ENCODE results near the gene GOSR2. TPM values are rescaled to one million over a fixed set of nuclear protein-coding genes. Genes with fewer than 3 reads are reported as not detected.

GOSR2 gene
- total and polyA plus RNA-seq, 2 donors (not counting 1 experiment from before 2014, with no cell fraction given): 49.5 to 72.8 TPM

DNA sequence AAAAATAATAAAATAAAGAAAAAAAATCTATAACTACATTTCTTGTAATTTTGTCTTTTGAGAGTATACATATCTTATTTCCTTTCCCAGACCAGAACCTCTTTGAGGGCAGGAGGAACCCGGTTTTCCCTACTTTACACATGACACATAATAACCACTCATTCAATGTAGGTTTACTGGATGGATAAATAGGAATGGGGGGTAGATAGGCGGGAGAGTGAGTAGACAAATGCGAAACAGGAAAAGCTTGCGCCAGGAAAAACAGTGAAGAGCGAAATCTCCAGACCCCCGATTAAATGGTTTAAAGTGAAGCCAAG lies 515 bp upstream of the GOSR2 start:
- DNase-seq (ENCODE audit: low read depth in 2 of 2): no peak
- Histone ChIP-seq H3K27me3 (ENCODE audit: control insufficient read depth, insufficient read depth, low read length) (no peaks in the 10 kb centered on the region), H3K4me1 (ENCODE audit: control insufficient read depth, extremely low read depth, insufficient read depth, low read length) (peaks cover 2% of the 10 kb centered on the region), H3K4me3 (replicated peaks in 1 of 4; ENCODE audit: control extremely low read depth in 1 of 4, insufficient read depth in 1 of 4, low read depth in 3 of 4, low read length in 4 of 4) (peak overlapping the region; percentile 68 to 99 (median 86)), H3K4me2 (ENCODE audit: extremely low read depth, insufficient read depth, low read length) (peak overlapping the region; percentile 85), H3K27ac (ENCODE audit: insufficient read depth, low read length) (peak overlapping the region; percentile 95), H3K9ac (ENCODE audit: insufficient read depth, low read length) (peak overlapping the region; percentile 98), H2AFZ (ENCODE audit: low read length) (peak overlapping the region; percentile 100), H3K79me2 (ENCODE audit: control insufficient read depth, insufficient read depth, low read length) (peaks cover 45% of the 10 kb centered on the region), H3K36me3 (ENCODE audit: control insufficient read depth, insufficient read depth, low read length) (no peaks in the 10 kb centered on the region), H3K9me3 (ENCODE audit: control insufficient read depth, insufficient read depth, low read depth, low read length) (no peaks in the 10 kb centered on the region), H4K20me1 (ENCODE audit: control insufficient read depth, extremely low read depth, insufficient read depth, low read length) (no peaks in the 10 kb centered on the region)
- TF ChIP-seq, protein P1, sequence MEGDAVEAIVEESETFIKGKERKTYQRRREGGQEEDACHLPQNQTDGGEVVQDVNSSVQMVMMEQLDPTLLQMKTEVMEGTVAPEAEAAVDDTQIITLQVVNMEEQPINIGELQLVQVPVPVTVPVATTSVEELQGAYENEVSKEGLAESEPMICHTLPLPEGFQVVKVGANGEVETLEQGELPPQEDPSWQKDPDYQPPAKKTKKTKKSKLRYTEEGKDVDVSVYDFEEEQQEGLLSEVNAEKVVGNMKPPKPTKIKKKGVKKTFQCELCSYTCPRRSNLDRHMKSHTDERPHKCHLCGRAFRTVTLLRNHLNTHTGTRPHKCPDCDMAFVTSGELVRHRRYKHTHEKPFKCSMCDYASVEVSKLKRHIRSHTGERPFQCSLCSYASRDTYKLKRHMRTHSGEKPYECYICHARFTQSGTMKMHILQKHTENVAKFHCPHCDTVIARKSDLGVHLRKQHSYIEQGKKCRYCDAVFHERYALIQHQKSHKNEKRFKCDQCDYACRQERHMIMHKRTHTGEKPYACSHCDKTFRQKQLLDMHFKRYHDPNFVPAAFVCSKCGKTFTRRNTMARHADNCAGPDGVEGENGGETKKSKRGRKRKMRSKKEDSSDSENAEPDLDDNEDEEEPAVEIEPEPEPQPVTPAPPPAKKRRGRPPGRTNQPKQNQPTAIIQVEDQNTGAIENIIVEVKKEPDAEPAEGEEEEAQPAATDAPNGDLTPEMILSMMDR (conservative IDR thresholded peaks at IDR 0.05 in 1 of 2, IDR thresholded peaks at IDR 0.05 in 1 of 2; ENCODE audit: low read depth in 1 of 2, low read length in 2 of 2): no peak
- TF ChIP-seq EZH2 (IDR thresholded peaks at IDR 0.05; ENCODE audit: low read length, missing control alignments): no peak

- H3K27ac ChIP-seq (ENCODE audit: insufficient read depth, low read length): no peak overlapping the region
- no peak overlapping the region for H3K4me3 ChIP-seq (replicated peaks in 1 of 4; ENCODE audit: control extremely low read depth in 1 of 4, insufficient read depth in 1 of 4, low read depth in 3 of 4, low read length in 4 of 4)
- H3K4me1 ChIP-seq (ENCODE audit: control insufficient read depth, extremely low read depth, insufficient read depth, low read length): peaks cover 2% of the 10 kb centered on the region
- H3K27me3 ChIP-seq (ENCODE audit: control insufficient read depth, insufficient read depth, low read length): no peaks in the 10 kb centered on the region
- H3K4me2 ChIP-seq (ENCODE audit: extremely low read depth, insufficient read depth, low read length): no peak overlapping the region
- peaks cover 2% of the 10 kb centered on the region for H4K20me1 ChIP-seq (ENCODE audit: control insufficient read depth, extremely low read depth, insufficient read depth, low read length)
- H2AFZ ChIP-seq (ENCODE audit: low read length): no peak overlapping the region
- TF ChIP-seq EZH2 (IDR thresholded peaks at IDR 0.05; ENCODE audit: low read length, missing control alignments): no peak
- TF ChIP-seq, protein P1 (conservative IDR thresholded peaks at IDR 0.05 in 1 of 2, IDR thresholded peaks at IDR 0.05 in 1 of 2; ENCODE audit: low read depth in 1 of 2, low read length in 2 of 2): no peak
- H3K9me3 ChIP-seq (ENCODE audit: control insufficient read depth, insufficient read depth, low read depth, low read length): no peaks in the 10 kb centered on the region
- H3K9ac ChIP-seq (ENCODE audit: insufficient read depth, low read length): no peak overlapping the region
- no peaks in the 10 kb centered on the region for H3K36me3 ChIP-seq (ENCODE audit: control insufficient read depth, insufficient read depth, low read length)
- peaks cover 67% of the 10 kb centered on the region for H3K79me2 ChIP-seq (ENCODE audit: control insufficient read depth, insufficient read depth, low read length)
- DNase-seq (ENCODE audit: low read depth in 2 of 2): no peak
Measured at GRCh38 chr17:46925185-46925868, 2.4 kb downstream of the GOSR2 start.

DNA sequence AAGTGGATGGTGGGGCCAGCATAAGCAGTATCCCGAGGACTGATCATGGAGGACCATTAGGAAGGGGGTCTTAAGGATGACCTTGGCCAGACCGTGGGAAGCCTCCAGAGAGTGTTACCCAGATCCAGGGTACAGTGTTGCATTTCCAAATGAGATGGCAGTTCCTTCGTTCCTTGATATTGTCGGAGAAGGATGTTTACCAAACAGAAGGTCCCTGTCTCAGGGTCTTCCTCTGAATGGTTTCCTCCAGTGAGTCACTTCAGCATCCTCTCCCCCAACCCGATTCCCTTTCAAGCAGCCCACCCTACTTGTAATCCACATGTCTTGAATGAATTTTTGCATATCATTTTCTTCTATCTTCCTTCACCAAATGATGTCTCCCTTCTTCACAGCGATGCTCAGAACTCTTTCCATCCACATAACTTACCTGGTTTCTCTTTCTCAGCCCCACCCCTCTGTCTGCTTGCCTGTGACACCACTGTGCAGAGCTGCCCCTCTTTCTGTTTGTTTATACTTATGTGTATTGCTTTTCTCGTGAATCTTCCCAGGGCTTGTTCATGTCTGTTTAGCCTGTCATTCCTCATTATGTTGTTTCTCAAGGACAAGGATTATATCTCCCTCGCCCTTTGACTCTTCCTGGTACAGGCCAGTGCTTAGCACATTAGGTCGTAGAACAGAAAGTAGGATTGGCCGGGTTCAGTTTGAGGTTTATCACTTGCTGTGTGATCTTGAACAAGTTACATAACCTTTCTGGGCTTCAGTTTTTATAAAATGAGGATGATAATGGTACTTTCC lies 5.7 kb downstream of the GOSR2 start:
- Histone ChIP-seq H4K20me1 (ENCODE audit: control insufficient read depth, extremely low read depth, insufficient read depth, low read length) (peaks cover 2% of the 10 kb centered on the region), H3K4me1 (ENCODE audit: control insufficient read depth, extremely low read depth, insufficient read depth, low read length) (peaks cover 2% of the 10 kb centered on the region), H3K79me2 (ENCODE audit: control insufficient read depth, insufficient read depth, low read length) (peaks cover 60% of the 10 kb centered on the region), H3K9ac (ENCODE audit: insufficient read depth, low read length) (no peak overlapping the region), H2AFZ (ENCODE audit: low read length) (no peak overlapping the region), H3K27me3 (ENCODE audit: control insufficient read depth, insufficient read depth, low read length) (no peaks in the 10 kb centered on the region), H3K36me3 (ENCODE audit: control insufficient read depth, insufficient read depth, low read length) (peaks cover 8% of the 10 kb centered on the region), H3K27ac (ENCODE audit: insufficient read depth, low read length) (no peak overlapping the region), H3K4me2 (ENCODE audit: extremely low read depth, insufficient read depth, low read length) (peak overlapping the region; percentile 8), H3K9me3 (ENCODE audit: control insufficient read depth, insufficient read depth, low read depth, low read length) (no peaks in the 10 kb centered on the region), H3K4me3 (replicated peaks in 1 of 4; ENCODE audit: control extremely low read depth in 1 of 4, insufficient read depth in 1 of 4, low read depth in 3 of 4, low read length in 4 of 4) (no peak overlapping the region)
- no peak for TF ChIP-seq EZH2 (IDR thresholded peaks at IDR 0.05; ENCODE audit: low read length, missing control alignments)
- TF ChIP-seq, protein P1 (conservative IDR thresholded peaks at IDR 0.05 in 1 of 2, IDR thresholded peaks at IDR 0.05 in 1 of 2; ENCODE audit: low read depth in 1 of 2, low read length in 2 of 2): no peak
- no peak for DNase-seq (ENCODE audit: low read depth in 2 of 2)

Data from fibroblast of lung (primary cell).